Renal cortex interstitium (tissue), 11 donors: Measurements from ENCODE around the gene KLHDC3. TPM values are rescaled to one million over a fixed set of nuclear protein-coding genes. Genes with fewer than 3 reads are reported as not detected.

Source experiments
- DNase-seq, 11 donors: peaks; one replicate each; pipeline ENCODE4 v3.0.0-alpha.2; 2013; ENCODE audit warnings: low read depth in 9 of 11, low spot score in 4 of 11; ENCODE audit errors: extremely low read depth in 1 of 11
- polyA plus RNA-seq, 3 donors: library from polyadenylated mRNA; unstranded; fragments of 120-200 nt; gene quantifications; one replicate each; pipeline ENCODE4 v1.2.1, GENCODE V29; 2013; ENCODE audit not compliant: insufficient read length in 3 of 3

KLHDC3 gene
- polyA plus RNA-seq, 3 donors: 91.7 to 104 (median 96.0) TPM

DNA sequence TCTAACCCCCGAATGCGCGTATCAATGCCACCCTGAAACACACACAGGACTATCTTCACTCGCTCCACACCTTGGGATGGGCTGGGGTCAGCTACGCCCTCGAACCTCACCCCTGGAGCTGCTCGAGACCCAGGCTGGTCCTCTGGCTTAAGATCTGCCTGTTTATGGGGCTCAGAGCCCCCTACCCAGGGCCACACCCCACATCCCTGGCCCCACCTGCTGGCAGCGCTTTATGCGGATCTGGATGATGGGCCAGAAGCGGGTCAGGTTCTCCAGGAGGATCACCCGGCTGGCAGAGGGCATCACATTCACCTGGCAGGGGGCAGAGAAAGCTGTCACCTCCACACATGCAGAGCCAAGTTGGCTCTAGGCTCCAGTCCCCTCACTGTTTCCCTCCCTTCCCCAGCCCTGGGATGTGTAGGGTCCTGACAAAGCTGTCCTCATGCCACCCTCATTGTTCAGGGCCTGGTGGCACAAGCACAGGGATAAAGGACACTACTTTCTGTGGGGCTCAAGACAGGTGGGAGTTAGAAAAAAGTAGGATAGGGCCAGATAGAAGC is 31.4 kb downstream of the KLHDC3 start:
- no peak for DNase-seq

DNA sequence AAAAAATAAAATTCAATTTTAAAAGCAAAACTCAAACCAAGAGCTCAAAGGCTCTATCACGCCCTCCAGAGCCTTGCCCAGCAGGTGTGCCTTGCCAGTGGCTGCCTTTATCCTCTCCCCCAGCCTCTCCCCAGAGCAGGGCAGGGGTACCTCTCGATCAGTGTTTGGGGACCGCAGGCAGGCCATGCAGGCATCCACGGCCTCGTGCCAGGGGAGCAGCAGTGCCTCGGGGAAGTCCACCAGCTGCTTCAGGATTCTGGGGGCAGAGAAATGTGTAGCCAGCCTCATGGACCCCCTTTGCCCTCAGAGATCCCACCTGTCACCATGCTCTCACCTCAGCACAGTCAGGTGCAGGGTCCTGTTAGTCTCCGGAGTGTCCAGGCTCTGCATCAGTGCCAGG is 33.9 kb downstream of the KLHDC3 start:
- DNase-seq: no peak

DNA sequence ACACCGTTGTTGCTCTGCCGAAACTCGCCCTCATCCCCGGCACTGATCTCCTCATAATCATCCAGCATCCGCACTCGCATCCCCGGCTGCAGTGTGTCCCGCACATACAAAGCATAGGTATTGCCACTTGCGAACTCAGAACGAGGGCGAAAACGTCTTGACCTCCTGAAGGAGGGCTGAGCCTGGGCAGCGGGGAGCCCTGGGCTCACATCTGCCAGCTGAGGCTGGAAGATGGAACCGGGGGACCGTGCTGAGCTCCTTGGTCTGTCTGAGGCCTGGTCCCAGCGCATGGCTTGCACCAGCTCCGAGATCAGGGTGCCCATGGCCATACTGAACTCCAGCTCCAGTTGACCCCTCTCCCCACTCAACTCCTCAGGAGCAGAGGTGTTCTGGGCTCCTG is 36.9 kb downstream of the KLHDC3 start:
- no peak for DNase-seq

GRCh38 chr6:43052225-43052841 is 38.3 kb downstream of the KLHDC3 start:
- DNase-seq: no peak

DNA sequence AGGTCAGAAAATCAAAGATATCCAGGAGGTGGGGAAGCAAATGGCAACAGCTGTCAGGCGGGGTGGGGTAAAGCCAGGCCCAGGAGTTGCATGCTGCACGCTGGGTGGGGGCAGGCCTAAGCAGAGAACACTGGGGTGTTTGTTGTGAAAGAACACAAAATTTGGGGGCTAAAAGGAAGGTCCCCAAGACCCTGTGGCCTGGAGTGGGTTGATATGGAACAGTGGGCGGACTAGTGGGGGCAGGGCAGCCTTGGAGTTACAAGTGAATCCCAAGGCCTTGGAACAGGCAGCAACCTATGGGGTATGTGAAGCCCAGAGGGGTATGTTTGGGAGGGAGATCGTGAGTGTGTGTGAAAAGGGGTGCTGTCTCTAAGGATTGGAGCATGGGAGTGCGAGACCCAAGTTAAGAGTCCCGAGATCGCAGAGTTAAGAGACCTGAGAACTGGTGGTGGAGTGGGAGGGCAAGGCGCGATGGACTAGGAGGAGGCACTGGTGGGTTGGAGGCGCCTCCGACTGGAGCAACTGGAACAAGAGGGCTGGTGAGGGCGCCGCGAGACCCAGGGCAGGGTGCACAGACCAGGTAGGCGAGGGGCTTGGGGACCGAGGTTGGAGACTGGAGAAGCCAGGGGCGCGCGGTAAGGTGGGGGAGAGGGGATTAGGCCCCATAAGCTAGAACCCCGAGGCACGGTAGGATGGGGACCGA is 38.9 kb downstream of the KLHDC3 start:
- DNase-seq: peak in 1 of 11 donors; percentile 13

DNA sequence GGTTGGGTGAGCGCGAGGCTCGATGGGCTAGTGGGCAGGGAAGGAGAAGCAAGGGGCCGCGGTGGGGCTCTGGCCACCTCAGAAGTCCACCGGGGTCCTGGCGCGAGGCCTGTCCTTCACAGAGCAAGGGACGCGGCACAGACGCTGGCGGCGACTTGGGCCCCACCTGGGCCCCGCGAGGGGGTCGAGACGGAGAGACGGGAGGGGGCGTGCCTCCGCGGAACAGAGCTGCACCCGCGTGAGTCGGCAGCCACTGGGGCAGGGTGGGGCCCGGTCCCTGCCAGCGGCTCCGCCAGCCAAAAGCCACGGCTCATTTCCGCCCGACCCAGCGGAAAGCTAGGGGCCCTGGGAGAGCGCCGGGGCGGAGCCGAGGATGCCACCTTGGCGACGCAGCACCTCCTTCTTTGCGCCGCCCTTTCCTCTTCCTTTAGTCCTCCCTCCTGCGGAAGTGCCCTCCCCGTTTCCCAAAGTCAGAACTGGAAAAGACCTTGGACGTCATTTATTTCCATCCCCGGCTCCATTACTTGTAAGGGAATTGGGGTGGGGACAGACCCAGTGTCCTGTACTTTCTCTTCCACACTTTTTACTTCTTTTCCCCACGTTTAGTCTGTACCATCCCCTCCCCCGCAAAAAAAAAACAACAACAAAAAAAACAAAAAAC is 39.6 kb downstream of the KLHDC3 start, which contains the start of gene CUL7:
TSS of gene CUL7 (minus strand) at position 307 of the 661 bp plus-strand sequence. CDS start 1,063 bp downstream, outside the sequence.
- peak in 10 of 11 donors; percentile 78 to 94 (median 90) for DNase-seq

- no peak for DNase-seq
These were observed 40.3 kb downstream of the KLHDC3 start for GRCh38 chr6:43054206-43054943.

GRCh38 chr6:43055966-43056365 is 41.9 kb downstream of the KLHDC3 start:
- no peak for DNase-seq

DNA sequence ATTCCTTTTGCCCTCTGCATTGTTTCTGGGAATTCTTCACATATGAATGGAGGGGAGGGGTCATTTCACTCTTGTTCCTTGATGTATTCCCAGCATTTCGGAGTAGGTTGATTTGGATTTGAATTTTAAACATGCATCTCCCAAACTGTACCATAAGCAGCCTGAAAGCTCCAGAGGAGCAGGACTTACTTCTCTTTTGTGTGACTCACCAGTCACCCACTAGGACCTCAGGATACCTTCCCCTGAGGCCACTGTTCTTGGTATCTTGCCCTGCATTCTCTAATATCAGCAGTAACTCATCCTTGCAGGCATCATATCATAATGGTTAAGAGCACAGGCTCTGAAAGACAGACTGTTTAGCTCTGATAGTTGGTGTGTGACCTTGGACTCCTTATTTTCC is 44.5 kb downstream of the KLHDC3 start:
- no peak for DNase-seq

DNA sequence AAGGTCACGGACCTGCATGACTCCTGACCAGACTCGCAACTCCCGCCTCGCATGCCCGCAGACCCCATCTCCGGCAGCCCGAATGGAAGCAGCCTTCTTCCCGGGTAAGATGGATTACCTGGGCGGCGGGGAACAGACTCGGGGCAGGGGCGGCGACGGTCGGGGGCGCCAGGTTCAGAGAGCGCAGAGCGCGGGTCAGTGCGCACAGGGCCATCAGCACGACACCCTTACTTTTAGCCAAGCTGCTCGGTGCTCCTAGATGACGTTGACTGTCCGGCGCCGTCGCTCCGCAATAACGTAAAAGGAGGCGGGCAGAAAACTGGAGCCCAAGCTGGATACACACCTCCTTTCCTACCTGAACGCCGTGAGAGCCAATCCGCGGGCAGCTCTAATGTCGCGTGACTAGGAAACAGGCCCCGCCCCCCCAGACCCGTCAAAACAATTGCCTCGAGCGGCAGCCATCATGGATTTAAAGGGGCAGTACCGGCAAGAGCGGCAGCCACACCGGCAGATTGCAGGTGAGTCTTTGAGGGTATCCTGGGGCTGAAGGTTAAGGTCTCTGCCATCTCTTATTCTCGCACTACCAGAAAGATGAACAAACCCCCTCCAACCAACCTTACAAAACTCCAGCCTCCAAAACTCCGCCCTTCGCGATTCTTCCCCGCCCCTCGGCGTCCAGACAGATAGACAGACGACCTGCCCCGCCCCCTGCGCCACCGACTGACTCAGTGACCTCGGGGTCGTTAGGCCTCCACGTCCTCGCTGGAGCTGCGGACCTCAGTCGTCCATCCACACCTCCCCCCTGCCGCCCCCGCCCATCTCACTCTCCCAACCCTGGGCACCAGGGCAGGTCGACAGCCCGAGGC is 45.4 kb downstream of the KLHDC3 start, which contains the start of the genes KLC4 and MRPL2:
TSS of gene KLC4 (plus strand) at position 464 of the 866 bp plus-strand sequence. CDS start 1,705 bp downstream, outside the sequence.
TSS of gene MRPL2 (minus strand) at position 267 of the 866 bp plus-strand sequence. CDS start at position 214, 53 bp downstream.
- DNase-seq: peak; percentile 96 to 99 (median 98)

- peak in 1 of 11 donors; percentile 13 for DNase-seq
These were observed 46.1 kb downstream of the KLHDC3 start for GRCh38 chr6:43060034-43060754.

DNA sequence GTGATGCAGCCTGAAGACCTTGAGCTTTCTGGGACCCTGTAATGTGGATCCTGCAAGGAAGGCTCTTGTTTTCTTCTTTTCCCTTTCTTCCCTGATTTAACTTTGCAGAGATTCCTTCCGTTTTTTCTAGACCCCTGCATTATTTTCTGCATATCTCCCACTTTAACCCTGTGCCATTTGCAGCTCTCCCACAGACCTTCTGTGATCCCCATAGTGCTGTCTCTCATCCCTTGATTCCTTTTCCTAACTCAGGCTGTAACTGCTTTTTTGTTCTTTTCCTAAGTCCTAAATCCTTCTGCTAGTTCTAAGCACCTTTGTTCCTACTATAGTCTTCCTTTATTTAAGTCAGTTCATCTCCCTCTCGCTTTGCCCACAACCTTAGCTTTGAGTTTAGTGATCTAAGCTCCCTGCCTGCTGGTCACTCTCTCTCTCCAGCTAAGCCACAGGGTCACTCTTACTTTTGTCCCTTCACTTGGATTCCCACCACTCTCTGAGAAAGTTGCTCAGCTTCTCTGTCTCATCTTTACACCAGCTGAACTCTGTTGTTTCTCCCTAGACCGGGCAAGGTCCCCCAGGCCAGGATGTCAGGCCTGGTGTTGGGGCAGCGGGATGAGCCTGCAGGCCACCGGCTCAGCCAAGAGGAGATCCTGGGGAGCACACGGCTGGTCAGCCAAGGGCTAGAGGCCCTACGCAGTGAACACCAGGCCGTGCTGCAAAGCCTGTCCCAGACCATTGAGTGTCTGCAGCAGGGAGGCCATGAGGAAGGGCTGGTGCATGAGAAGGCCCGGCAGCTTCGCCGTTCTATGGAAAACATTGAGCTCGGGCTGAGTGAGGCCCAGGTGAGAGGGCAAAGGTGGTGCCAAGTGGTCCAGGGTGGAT is 46.9 kb downstream of the KLHDC3 start:
- DNase-seq: no peak

- no peak for DNase-seq
These were observed 47.8 kb downstream of the KLHDC3 start for GRCh38 chr6:43061861-43062260.

DNA sequence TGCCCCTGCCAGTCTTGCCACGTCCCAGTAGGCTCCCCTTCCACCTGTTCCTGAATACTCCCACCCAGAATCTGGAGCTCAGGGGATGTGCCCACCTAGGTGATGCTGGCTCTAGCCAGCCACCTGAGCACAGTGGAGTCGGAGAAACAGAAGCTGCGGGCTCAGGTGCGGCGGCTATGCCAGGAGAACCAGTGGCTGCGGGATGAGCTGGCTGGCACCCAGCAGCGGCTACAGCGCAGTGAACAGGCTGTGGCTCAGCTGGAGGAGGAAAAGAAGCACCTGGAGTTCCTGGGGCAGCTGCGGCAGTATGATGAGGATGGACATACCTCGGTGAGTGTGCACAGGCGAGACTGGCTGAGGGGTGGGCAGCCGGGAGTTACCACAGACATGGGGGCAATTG is 48.8 kb downstream of the KLHDC3 start:
- DNase-seq: no peak

- peak in 3 of 11 donors; percentile 52 to 81 (median 66) for DNase-seq
These were observed 56.1 kb downstream of the KLHDC3 start for GRCh38 chr6:43070028-43070632.
